ENCODE measurements around the gene SMIM31.

Gene SMIM31

DNA sequence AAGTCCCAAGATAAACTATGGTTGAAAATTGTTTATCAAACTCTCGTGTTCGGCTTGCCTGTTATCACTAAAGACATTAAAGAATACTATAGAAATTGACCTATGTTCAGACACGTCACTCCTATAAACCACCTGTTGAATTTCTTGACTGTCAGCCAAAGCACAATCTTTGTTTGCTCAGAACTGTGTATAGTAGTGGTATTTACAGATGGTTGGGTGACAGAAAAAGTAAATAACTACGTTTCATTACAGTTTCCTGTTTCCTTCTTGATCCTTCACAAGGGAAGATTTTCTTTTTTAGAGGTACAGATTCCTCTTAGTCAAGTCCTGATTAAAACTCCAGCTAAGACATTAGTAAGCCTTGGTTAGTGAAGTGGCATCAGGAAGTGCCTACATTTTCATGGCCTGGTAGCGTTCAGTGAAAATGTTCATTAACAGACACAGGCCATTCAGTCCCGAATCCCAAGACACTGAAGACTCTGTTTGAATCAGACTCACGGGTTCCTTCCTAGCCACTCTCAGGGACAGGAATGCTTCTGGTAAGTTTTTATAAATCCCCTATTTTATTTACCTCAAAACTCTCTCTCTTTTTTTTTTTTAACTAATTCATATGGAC is at the start of gene SMIM31:
Gene SMIM31, plus strand, starts transcription at position 259 of the 616 bp plus-strand sequence. CDS start 16,313 bp downstream, outside the sequence.
- no peak for DNase-seq

DNA sequence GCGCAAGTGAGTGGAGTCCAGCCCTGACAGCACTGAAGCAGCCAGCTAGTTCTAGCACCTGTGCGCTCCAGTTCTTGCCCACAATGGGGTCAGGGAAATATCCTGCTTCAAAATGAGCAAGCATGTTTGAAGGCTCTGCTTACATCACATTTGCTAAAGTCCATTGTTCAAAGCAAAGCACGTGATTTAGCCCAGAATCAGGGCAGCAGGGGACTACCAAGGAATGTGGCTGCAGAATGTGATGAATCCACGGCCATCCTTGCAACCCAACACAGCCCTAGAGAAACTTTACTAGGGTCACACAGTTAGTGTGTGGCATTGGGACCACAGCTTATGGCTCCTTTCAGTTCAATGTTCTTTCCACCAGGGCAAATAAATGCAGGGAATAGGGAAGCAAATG is 47.3 kb upstream of the SMIM31 start:
- DNase-seq, result no peak

DNA sequence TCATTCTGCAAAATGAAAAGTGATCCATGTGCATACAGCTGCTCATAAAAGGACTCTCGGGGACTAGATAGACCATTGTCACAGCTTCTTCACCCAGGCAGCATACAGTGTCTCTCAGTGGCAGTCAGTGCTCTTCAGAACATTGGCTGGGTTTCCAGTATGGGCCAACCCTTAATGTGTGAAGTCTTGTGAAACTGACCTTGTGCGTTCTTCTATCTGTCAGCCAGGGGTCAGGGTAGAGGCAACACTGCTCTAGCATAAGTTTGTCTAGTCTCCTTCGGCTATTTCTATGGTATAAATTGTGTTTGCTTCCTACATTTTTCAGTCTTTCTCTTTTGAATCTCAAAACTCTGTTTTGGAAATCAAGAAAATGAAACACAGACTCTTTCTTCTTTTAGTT is 37.0 kb upstream of the SMIM31 start:
- no peak for DNase-seq

DNA sequence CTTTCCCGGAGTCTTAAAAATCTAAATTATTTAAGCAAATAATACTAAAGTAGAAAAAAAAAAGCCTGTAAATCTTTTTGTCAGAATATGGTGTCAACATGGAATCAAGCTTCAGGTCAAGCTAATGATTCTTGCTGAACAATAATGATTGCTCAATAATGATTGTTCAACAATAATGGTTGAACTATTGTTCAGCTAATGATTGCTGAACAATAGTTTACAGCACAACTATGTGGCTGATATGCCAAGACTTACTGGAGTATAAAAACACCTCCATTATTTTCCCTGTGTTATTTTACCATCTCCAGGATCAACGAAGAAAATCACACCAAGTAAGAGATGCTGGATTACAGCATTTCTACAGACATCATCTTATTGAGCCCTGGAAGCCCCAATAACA is 35.1 kb upstream of the SMIM31 start:
- no peak for DNase-seq

DNA sequence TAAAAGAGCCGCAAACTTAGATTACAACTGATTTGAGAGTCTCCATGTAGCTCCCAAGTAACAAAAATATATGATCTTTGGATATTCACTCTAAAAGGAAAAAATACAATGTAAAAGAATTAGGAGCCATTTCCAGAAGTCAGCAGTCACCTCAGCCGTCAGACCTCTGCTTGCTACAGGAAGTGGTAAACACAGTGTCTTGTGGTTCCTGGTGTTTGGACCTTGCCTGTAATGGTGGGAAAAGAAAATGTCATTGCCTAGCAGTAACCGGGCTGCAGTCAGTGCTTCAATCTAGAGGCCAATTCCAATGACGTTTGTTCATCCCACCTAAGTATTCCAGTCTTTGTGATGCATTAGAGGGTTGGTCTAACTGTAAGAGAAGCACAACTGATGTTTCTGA is 28.9 kb upstream of the SMIM31 start:
- DNase-seq, result no peak

DNA sequence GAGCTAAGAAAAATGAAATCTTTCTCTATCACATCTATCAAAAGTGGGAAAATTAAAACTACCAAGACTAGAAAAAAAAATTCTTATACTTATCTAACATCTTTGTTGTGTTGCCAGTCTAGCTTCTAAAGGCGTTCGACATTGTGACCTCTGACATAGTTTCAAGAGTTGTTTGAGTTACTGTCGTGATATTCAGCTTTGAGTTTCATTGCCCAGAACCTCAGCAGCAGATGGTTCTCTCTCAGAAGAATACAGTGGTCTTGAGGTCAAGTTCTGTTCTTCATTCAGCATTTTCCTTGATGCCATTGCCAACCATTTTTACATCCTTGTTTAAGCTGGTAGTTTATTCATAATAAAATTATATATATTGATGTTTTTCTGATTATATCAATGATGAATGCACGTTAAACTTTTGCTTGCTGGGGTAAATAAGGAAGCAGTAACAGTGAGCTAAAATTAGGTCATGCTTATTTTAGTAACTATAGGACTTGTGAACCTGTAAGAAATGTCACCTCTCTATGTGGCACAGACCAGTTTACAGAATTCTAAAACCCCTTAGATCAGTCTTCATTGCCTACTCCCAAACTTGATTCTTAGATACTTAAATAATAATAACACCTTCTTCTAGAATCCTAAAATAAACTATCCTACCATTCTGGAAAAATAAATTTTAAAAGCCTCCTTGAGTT is 23.1 kb upstream of the SMIM31 start:
- DNase-seq, result no peak

DNA sequence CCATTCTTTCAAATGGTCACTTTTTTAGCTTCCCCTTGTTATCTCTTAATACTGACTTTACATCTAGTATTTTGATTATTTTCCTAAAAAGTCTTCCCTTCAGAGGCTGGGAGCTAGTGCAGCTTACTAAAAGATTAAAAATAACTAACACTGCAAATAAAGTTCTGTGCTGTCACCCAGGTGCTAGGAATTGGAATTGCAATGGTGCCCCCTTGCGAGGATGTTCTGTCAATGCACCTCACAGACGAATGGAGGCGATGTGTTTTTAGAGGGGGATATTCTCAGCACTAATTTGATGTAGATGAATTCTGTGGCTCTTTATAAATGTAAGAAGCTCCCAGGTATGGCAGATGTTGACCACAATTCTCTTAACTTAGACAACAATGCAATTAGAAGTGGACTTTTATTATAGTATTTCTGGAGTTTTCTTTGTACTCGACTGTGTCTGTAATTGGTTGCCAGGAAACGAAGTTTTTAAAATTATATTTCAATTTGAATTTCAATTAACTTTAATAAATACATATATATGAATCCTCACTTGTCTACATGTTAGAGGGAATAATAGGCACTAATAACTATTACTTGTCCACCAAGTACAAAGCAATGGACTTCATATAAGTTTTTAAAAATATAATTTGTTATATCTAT is 22.0 kb upstream of the SMIM31 start:
- no peak for DNase-seq

DNA sequence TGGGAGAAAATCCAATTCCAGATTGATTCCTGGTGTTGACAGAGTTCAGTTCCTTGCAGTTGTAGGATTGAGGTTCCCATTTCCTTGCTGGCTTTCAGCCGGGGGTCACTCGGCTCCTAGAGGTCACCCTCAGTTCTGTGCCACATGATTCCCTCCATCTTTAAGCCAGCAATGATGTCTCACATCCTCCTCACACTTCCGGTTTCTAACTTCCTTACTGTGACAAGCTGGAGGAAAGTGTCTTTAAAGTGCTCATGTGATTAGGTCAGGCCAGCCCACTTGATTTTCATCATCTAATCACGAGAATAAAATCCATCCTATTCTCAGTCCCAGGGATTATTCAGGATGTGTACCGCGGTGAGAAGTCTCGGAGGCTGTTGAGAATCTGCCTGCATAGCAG is 19.4 kb upstream of the SMIM31 start:
- no peak for DNase-seq

DNA sequence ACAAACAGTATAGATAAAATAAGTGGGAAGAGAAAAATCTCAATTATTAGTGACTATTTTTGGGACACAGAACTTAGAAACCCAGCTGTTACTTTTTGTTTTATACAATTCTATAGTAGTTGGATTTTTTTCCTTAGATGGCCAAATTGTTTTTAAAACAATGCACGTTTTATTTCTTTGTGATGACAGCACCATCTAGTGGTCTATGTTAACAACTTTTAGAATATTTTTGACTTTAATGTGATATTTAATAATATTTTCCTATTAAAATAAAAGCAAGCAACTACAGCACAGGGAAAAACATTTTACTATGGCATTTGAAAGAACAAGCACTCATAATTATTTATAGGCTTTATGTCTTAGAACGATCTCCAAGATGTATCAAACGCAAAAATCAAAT is 5.6 kb upstream of the SMIM31 start:
- DNase-seq, result no peak

DNA sequence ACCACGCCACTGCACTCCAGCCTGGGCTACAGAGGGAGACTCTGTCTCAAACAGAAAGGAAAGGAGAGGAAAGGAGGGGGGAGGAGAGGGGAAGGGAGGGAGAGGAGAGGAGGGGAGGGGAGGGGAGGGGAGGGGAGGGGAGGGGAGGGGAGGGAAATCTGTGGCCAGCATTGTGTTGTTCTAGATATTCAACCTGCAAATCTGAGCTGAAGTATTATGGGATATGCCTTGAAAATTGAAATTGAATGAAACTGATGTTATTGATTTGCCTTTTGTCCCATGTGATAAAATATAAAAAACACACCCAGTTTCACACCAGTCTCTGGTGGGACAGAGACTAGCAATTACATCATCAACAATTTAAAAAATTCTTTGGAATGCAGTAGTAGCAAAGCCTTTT is 1.5 kb downstream of the SMIM31 start:
- no peak for DNase-seq

DNA sequence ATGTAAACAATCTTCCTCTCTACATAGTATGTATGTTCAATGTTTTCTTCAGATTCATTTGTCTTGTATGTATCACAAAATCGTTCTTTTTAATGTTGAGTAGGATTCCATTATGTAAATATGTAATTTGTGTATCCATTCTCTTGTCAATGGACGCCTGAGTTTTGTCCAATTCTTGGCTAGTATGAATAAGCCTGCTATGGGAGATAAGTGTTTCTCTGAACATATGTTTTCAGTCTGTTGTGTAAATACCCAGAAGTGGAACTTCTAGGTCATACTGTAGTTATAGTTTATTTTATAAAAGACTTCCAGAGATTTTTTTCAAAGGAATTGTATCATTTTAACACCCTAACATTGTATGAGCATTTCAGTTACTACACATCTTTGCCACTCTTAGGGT is 2.8 kb downstream of the SMIM31 start:
- no peak for DNase-seq

DNA sequence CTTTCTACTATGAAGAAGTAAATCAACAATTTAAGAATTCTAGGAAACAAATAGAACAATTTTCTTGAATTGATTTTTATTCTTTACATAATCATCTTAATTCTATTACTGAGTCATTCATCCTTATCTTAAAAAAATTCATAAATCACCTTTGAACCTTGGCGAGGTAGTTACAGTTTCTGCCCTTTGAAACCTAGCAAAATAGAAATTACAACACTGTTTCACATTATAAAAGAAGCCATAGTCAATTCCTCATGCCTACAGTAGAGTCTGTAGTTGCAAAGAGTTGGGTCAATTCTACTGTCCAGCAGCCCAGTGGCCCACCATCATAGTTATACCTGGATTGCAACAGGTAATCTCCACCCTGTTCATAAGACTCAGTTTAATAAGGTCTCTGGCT is 7.3 kb downstream of the SMIM31 start:
- no peak for DNase-seq

DNA sequence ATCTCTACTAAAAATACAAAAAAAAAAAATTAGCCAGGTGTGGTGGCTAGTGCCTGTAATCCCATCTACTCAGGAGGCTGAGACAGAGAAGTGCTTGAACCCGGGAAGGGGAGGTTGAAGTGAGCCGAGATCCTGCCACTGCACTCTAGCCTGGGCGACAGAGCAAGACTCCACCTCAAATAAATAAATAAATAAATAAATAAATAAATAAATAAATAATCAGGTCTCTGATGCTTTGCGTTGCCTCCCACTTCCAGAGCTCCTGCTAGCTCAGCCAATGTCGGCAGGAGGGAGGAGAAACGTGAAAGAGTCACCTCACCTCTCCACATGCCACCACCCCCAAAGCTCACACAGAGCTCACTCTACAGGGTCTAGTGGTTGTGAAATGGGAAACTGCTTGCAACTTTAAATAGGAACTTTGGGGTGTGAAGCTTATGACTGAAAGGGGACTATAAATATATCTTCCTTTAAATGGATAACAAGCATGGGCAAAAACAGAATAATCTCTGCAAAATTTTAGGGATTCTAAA is 7.9 kb downstream of the SMIM31 start:
- DNase-seq, result no peak

DNA sequence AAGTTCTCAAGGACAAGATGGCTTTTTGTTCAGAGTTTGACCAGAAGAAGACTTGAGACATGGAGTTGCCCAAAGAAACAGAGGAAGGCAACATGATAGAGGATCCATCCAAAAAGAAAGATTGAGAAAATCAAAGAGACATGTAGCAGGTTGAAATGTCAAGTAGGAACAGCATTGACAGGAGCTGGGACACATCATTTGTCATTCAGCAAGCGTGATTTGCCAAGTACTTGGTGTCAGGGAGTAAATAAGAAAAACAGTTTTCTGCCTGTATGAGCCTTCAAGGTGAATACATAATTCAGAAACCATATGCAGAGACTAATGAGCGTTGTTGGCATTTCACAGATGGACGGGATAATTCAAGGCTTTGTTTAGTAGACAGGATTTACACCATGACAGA is 11.2 kb downstream of the SMIM31 start:
- DNase-seq, result no peak

DNA sequence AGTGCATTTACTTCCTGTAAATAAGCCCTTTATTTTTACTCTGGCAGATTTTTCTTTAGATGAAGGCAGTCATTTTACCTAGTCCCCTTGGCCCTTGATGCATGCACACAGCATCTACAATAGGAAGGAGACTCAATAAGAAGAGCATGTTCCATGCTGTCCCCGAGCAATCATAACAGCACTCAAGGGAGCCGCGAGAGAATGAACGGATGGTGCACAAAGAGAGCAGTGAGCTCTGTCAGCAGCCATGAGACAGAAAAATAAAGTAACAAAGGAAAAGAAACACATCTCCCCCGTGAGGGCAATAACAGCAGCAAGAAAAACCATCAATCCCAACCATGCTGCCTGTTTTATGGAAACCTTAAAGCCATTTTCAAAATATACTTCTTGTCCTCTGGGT is 11.9 kb downstream of the SMIM31 start:
- no peak for DNase-seq

DNA sequence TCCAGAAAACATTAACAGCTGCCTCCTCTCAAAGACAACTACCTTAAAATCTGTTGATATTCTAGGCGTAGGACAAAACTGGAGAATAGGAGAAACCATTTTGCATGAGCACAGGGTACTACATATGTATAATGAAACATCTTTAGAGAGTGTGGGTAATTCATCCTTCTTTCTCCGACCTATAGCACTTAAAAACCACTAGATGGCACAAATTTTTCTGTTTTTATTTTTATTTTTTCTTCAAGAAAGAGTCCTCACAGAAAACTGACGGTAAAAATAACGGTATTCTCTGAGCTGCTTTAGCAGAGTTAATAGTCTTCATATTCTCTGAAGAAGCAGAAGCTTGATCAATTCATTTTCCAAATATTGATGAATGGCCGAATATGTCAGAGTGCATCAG is 14.6 kb downstream of the SMIM31 start:
- DNase-seq, result no peak

DNA sequence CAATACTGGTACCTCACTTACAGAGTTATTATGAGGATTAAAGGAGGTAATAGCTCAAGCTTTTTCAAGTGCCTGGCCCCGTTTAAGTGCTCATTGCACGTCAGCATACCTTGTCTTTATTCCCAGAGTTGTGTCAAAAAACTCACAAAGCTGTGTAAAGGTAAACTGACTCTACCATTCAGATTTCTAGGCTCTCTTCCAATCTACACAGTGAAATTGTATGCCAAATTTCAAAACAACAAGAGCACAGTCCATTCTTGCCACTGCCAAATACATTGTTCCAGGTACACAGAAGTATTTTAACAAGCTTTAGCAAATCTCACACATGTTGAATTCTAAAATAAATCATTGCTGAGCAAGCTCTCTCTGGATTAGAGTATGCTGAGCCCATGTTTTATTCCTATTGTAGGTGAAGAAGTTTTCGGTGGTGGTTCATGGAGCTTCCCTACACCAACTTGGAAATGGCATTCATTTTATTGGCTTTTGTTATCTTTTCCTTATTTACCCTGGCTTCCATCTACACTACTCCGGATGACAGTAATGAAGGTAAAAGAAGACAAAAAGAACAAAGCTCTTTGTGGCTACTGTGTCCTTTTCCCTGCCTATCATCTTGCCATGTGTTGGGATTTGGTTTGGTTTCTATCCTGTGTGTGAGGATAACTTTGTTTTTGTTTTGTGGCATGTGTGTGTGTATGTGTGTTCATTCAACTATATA is 16.2 kb downstream of the SMIM31 start:
- no peak for DNase-seq

DNA sequence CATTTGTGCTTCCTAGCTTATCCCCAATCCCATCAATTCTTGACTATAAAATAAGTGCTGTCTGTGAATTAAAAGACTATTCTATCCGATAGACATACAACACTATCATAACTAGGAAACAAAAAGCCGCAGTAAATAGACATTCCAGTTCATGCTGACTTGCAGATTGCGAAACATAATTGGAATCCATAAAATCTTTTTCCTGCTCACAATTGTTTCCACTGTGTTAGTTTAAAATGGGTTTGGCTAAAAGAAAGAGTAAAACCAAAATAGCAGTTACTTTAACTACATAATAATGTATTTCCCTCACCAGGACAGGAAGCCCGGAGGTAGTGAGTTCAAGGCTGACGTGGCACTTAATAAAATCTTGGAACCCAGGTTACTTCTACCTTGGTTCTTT is 17.2 kb downstream of the SMIM31 start:
- no peak for DNase-seq

DNA sequence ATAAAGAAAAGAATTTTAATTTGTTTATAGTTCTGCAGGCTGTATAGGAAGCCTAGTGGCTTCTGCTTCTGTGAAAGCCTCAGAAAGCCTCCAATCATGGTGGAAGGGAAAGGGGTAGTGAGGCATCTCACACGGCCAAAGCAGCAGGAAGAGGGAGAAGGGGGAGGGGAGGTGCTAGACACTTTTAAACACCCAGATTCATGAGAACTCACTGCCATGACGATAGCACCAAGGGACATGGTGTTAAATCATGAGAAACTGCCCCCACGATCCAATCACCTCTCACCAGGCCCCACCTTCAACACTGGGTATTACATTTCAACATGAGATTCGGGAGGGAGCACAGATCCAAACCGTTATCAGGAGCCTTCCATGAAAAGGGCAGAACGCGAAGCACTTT is 18.1 kb downstream of the SMIM31 start:
- DNase-seq, result no peak

DNA sequence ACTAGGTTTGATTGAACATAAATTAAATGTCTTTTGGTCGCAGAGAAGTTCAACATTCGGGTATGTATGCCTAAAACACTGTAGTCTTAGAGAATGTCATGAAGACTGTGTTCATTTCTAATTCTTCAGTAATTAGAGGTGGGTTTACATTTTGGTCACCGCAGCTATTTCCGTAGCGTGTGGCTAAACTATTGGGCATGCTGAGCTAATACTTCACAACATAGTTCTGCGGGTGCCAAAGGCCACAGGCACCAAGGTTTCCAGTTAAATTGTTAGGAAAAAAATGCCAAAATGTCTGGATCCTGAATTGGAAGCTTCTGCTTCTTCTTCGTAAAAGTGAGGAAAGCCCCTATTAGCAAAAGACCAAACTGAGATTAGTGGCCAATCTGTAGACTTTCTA is 25.1 kb downstream of the SMIM31 start:
- DNase-seq, result no peak

DNA sequence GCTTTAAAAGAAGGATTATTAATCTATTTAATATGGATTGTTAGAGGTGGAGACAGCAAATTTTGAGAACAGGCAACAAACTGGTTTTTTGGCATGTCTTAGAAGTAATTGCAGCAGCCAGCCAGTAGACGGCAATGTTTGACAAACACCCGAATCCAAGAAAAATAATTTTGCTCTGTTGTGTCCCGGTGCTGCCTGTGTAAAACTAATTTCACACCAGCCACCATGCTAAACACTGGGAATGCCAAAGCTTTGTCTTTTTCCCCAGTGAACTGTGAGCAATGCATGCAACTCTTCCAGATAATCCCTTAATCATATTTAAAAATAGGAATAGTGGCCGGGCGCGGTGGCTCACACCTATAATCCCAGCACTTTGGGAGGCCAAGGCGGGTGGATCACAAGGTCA is 25.9 kb downstream of the SMIM31 start:
- DNase-seq, result no peak

DNA sequence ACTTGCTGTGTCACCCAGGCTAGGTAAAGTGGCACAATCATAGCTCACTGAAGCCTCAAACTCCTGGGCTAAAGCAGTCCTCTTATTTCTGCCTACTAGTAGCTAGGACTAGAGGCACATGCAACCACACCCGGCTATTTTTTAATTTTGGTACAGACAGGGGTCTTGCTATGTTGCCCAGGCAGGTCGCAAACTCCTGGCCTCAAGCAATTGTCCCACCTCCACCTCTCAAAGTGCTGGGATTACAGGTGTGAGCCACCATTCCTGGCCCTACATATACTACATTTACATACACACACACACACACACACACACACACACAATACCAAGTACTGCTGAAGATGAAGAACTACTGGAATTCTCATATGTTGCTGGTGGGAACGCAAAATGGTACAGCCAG is 26.9 kb downstream of the SMIM31 start:
- no peak for DNase-seq

DNA sequence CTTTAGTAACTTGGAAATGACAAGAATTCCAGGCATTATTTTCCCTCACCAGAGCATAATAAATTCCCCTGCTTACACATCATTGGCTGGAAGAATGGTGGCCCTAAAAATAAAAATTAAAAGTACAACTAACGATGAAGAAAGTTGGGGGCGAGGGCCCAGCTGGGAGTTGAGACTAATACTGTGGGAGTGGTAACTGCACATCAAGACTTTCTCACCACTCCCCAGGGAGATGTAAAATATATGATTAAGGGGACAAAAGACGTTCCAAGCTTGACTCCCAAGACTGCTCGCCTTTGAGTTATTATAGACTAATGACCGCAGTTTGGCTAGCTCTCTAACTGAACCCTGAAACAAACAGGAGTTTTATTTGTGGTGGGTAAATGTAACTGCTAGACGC is 30.0 kb downstream of the SMIM31 start:
- no peak for DNase-seq

DNA sequence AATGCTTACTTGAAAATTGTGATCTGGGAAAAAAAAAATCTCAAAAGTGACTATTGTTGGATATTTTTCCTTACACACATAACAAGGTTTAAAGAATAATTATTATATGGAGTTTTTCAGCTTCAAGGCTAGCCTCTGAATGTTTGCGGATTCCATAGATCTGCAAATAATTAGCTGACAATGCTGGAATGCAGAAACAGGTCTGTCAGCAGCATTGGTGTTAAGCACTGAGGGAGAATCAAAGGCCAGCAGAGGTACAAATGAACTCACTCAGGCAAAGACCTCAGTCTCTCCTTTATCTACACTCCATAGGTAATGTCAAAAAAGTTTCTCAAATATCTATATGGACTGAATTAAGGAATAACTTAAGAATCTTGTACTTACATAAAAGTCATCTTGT is 35.1 kb downstream of the SMIM31 start:
- no peak for DNase-seq
